Spleen (tissue), 11 donors: ENCODE data around the gene TBC1D22B. TPM values are rescaled to one million over a fixed set of nuclear protein-coding genes. Genes with fewer than 3 reads are reported as not detected.

Experiments used
- DNase-seq: peaks from one replicate; pipeline ENCODE4 v3.0.0-alpha.2; 2020
- H3K27ac ChIP-seq, 8 donors: fragments of 200-600 bp; sonication (generic) in 7 of 8; 1 replicate in 4 of 8; 2 replicates in 4 of 8; pipeline versions ENCODE4 v1.5.0 to v1.8.0; 2016 to 2021; ENCODE audit warnings: inconsistent platforms in 4 of 8, mild to moderate bottlenecking in 4 of 8, moderate library complexity in 1 of 8
- H3K27me3 ChIP-seq, 7 donors: fragments of 200-600 bp; sonication (generic) in 6 of 7; replicated peaks in 1 of 7; 1 replicate in 4 of 7; 2 replicates in 3 of 7; pipeline versions ENCODE4 v1.5.0 to v1.8.0; 2016 to 2021; ENCODE audit warnings: inconsistent platforms in 3 of 7, mild to moderate bottlenecking in 1 of 7
- H3K36me3 ChIP-seq, 6 donors: fragments of 200-600 bp; sonication (generic) in 5 of 6; 1 replicate in 4 of 6; 2 replicates in 2 of 6; pipeline versions ENCODE4 v1.5.0 to v1.8.0; 2016 to 2021; ENCODE audit warnings: inconsistent platforms in 2 of 6
- H3K4me1 ChIP-seq, 6 donors: fragments of 200-600 bp; sonication (generic) in 5 of 6; 1 replicate in 3 of 6; 2 replicates in 3 of 6; pipeline versions ENCODE4 v1.5.0 to v1.8.0; 2016 to 2021; ENCODE audit warnings: inconsistent platforms in 3 of 6
- H3K4me3 ChIP-seq, 8 donors: fragments of 200-600 bp; sonication (generic) in 7 of 8; 1 replicate in 4 of 8; 2 replicates in 4 of 8; pipeline versions ENCODE4 v1.5.0 to v1.8.0; 2016 to 2021; ENCODE audit warnings: inconsistent platforms in 4 of 8, mild to moderate bottlenecking in 4 of 8, moderate library complexity in 2 of 8
- H3K9me3 ChIP-seq, 8 donors: fragments of 200-600 bp; sonication (generic) in 7 of 8; 1 replicate in 4 of 8; 2 replicates in 4 of 8; pipeline versions ENCODE4 v1.5.0 to v1.8.0; 2016 to 2021; ENCODE audit warnings: inconsistent platforms in 4 of 8
- POLR2A ChIP-seq, 3 donors: fragments of 450-650 bp; IDR thresholded peaks; one replicate each; pipeline ENCODE4 v1.5.1; 2017; ENCODE audit warnings: antibody characterized with exemption in 3 of 3, mild to moderate bottlenecking in 1 of 3
- POLR2AphosphoS5 ChIP-seq, 3 donors: sonication (generic); formaldehyde crosslinking; IDR thresholded peaks; one replicate each; pipeline ENCODE4 v1.5.1; 2017; ENCODE audit warnings: antibody characterized with exemption in 3 of 3
- WGBS, 5 donors: extraction: QIAGEN DNeasy Blood & Tissue Kit in 3 of 5; methylation state at CpG; one replicate each; pipeline versions ENCODE4 v1.1.5 to v1.1.7; 2013 to 2018; 5-methylcytosine and 5-hydroxymethylcytosine counted together
- intact Hi-C: fragments of 100-400 bp; cut with DNase I; formaldehyde crosslinking; loops from one replicate; pipeline ENCODE4 v1.15.0; 2023; ENCODE audit warnings: low total_unique reads
- polyA plus RNA-seq, 3 donors: library from polyadenylated mRNA; stranded (reverse); fragments of 200-250 nt; gene quantifications; one replicate each; pipeline ENCODE4 v1.2.1, GENCODE V29; 2013
- total RNA-seq, 7 donors: library from RNA; depleted of rRNA in 3 of 7; stranded (reverse); fragments of >200 nt in 3 of 7; fragmentation: NEBNext Ultra II Directional in 4 of 7; extraction: Animal tissue kit (Norgen Biotek cat#: 25700) in 4 of 7; gene quantifications; one replicate each; pipeline versions ENCODE4 v1.1.0 to v1.2.1, GENCODE V29; 2016 to 2021
- TF ChIP-seq, protein P1 (sequence below), 11 experiments: fragments of 200-600 bp in 7 of 11; fragments of 450-650 bp in 4 of 11; sonication (generic) in 4 of 11; IDR thresholded peaks in 8 of 11; conservative IDR thresholded peaks in 3 of 11; 1 replicate in 7 of 11; 2 replicates in 4 of 11; pipeline versions ENCODE4 v1.4.0 to v1.8.0; 2016 to 2021; ENCODE audit warnings: antibody characterized with exemption in 11 of 11, inconsistent platforms in 4 of 11, mild to moderate bottlenecking in 1 of 11
- donor health status: healthy with polysubstance abuse.
- donor health status: DM: no; HTN: no; CAD: no; lungs with moderate emphysema.
- donor health status: DM: no; HTN: no; CAD: no.
- donor health status: Bipolar disorder and iron deficiency.
- donor health status: healthy.
- donor health status: DM: no; HTN: no; CAD: no.
- donor health status: DM: yes; HTN: yes; CAD: no.

The TBC1D22B gene
- total and polyA plus RNA-seq, 10 donors, result 4.2 to 12.7 (median 9.4) TPM

DNA sequence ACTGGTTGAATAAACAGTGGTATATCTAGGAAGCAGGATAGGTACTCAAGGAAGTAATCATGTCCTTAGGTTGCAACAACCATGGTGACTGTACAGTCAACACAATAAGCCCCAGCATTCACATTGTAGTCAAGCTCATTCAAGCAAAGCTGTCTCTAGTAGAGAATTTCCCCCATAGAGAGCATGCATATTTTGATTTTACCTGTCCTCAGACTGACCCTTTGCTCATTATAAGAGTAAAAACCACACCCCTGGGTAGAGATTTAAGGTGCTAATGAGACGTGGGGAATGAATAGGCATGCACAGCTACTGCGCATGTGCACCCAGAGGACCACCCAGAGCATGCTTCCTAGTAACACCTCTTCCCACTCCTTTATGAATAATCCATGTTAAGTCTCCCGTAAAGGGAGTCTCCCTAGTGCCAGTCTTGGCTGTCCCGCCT is 90.1 kb downstream of the TBC1D22B start:
- Histone ChIP-seq H3K27me3 (peaks cover 0 to 5% (median 0%) of the 10 kb centered on the region in 7 donors), H3K4me3 (no peak overlapping the region), H3K9me3 (no peaks in the 10 kb centered on the region), H3K27ac (no peak overlapping the region), H3K4me1 (no peaks in the 10 kb centered on the region), H3K36me3 (no peaks in the 10 kb centered on the region)
- DNase-seq, result no peak
- WGBS, 5 donors, result 81 to 92% (median 89%) methylated on average over 4 of the region's 4 CpGs
- no peak for TF ChIP-seq POLR2AphosphoS5 (IDR thresholded peaks at IDR 0.05)
- TF ChIP-seq, protein P1, sequence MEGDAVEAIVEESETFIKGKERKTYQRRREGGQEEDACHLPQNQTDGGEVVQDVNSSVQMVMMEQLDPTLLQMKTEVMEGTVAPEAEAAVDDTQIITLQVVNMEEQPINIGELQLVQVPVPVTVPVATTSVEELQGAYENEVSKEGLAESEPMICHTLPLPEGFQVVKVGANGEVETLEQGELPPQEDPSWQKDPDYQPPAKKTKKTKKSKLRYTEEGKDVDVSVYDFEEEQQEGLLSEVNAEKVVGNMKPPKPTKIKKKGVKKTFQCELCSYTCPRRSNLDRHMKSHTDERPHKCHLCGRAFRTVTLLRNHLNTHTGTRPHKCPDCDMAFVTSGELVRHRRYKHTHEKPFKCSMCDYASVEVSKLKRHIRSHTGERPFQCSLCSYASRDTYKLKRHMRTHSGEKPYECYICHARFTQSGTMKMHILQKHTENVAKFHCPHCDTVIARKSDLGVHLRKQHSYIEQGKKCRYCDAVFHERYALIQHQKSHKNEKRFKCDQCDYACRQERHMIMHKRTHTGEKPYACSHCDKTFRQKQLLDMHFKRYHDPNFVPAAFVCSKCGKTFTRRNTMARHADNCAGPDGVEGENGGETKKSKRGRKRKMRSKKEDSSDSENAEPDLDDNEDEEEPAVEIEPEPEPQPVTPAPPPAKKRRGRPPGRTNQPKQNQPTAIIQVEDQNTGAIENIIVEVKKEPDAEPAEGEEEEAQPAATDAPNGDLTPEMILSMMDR (IDR thresholded peaks at IDR 0.05 in 8 of 11, conservative IDR thresholded peaks at IDR 0.05 in 3 of 11), result no peak
- TF ChIP-seq POLR2A (IDR thresholded peaks at IDR 0.05), result no peak
- intact Hi-C loops, result no loop called here

DNA sequence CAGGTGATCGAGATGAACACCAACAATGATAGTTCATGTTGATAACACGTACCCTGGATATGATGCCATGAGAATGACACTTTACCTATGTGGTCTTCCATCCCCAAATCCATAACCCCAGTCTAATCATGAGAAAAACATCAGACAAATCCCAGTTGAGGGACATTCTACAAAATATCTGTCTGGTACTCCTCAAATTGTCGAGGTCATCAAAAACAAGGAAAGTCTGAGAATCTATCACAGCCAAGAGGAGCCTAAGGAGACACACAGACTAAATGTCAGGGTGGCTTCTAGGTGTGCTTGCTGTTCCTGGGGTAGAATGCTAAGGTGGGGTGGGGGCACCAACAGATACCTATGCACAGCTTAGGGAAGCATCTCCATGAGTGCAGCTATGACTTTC is 93.5 kb downstream of the TBC1D22B start:
- intact Hi-C loops, result no loop called here
- H3K9me3 ChIP-seq, result no peaks in the 10 kb centered on the region
- H3K27me3 ChIP-seq, result peaks cover 0 to 5% (median 0%) of the 10 kb centered on the region in 7 donors
- no peak for DNase-seq
- peaks cover 5 to 27% (median 18%) of the 10 kb centered on the region in 6 donors for H3K4me1 ChIP-seq
- no peak overlapping the region for H3K27ac ChIP-seq
- H3K4me3 ChIP-seq, result no peak overlapping the region
- no peaks in the 10 kb centered on the region for H3K36me3 ChIP-seq
- TF ChIP-seq POLR2AphosphoS5 (IDR thresholded peaks at IDR 0.05), result no peak
- 86 to 96% (median 91%) methylated on average over 3 of the region's 3 CpGs for WGBS, 5 donors

DNA sequence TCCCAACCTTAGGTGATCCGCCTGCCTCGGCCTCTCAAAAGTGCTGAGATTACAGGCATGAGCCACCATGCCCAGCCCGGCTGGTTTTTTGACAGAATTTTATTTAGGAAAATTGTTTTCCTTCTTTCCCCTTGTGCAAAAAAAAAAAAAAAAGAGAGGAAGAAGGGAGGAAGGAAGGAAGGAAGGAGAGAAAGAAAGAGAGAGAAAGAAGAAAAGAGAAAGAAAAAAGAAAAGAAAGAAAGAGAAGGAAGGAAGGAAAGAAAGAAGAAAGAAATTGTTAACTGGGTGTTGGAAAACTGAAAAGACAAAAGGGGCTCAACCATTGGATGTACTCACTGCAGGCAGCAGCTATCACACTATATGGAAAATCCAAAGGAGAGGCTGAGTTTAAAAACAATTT is 94.8 kb downstream of the TBC1D22B start:
- no peaks in the 10 kb centered on the region for H3K9me3 ChIP-seq
- TF ChIP-seq POLR2A (IDR thresholded peaks at IDR 0.05) (no peak), POLR2AphosphoS5 (IDR thresholded peaks at IDR 0.05) (no peak)
- TF ChIP-seq, protein P1 (IDR thresholded peaks at IDR 0.05 in 8 of 11, conservative IDR thresholded peaks at IDR 0.05 in 3 of 11), result no peak
- no peak for DNase-seq
- H3K4me1 ChIP-seq, result peaks cover 5 to 37% (median 21%) of the 10 kb centered on the region in 6 donors
- H3K27me3 ChIP-seq, result peaks cover 0 to 5% (median 0%) of the 10 kb centered on the region in 7 donors
- 87 to 99% (median 94%) methylated on average over 3 of the region's 3 CpGs for WGBS, 5 donors
- H3K4me3 ChIP-seq, result no peak overlapping the region
- H3K27ac ChIP-seq, result no peak overlapping the region
- intact Hi-C loops, result no loop called here
- H3K36me3 ChIP-seq, result no peaks in the 10 kb centered on the region

DNA sequence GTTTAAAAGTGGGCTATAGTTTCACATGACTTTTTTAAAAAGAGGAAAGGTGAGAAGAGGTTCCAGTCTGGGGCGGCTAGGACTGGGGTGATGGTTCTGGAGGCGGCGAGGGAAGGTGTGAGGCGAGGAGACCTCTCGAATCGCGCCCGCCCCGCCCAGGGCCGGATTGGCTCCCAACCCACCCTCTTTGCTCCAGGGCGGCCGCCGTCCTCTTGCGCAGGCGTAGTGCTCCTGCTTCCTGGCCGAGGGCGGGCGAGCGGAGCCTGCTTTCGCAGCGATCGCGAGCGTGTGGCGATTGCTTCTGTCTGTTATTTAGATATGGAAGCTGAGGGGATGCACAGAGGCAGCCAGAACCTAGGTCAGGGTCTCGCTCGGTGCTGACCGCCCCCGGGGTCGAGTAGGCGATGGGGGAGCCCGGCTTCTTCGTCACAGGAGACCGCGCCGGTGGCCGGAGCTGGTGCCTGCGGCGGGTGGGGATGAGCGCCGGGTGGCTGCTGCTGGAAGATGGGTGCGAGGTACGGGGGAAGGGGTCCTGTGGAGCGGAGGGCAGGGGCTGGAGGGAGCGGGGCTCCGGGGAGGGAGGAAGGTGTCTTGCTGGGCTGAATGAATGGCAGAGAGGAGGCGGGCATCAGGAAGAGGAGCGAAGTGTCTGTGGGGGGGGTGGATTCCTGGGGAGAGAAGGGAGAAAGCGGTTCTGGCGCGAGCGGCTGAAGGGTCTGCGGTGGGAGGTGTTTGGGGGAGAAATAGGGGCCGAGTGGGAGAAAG is 96.4 kb downstream of the TBC1D22B start, which contains the start of gene RNF8:
Gene RNF8 (plus strand): TSS at position 223 of the 765 bp plus-strand sequence. CDS start 182 bp downstream, at position 405.
- DNase-seq, result peak; percentile 97
- peak; percentile 84 to 91 (median 89) for TF ChIP-seq POLR2AphosphoS5 (IDR thresholded peaks at IDR 0.05)
- TF ChIP-seq, protein P1 (IDR thresholded peaks at IDR 0.05 in 8 of 11, conservative IDR thresholded peaks at IDR 0.05 in 3 of 11), result no peak
- intact Hi-C loops, result no loop called here
- H3K9me3 ChIP-seq, result no peaks in the 10 kb centered on the region
- no peaks in the 10 kb centered on the region for H3K27me3 ChIP-seq
- peak within 1 kb of the TSS in 7 of 8 donors; percentile 24 to 80 (median 55) for H3K27ac ChIP-seq
- no peaks in the 10 kb centered on the region for H3K36me3 ChIP-seq
- H3K4me3 ChIP-seq, result peak within 1 kb of the TSS; percentile 75 to 97 (median 92)
- 0 to 1% (median 0%) methylated on average over 40 to 54 of the region's 54 CpGs for WGBS, 5 donors
- peaks cover 5 to 44% (median 21%) of the 10 kb centered on the region in 6 donors for H3K4me1 ChIP-seq
